GM19238 (cell line): ENCODE measurements around the gene PRR16.
A peak's percentile ranks its signal among the peaks of the same experiment; 100 is the strongest.
"Not testable (repeated sequence)": the region's sequence is repeated elsewhere in the genome, so short reads cannot be mapped to it uniquely, and the experiment has no call there.

Experiments
- DNase-seq: peaks from one replicate; pipeline ENCODE4 v3.0.0; 2011; ENCODE audit warnings: low spot score; ENCODE audit not compliant: insufficient read length

Gene PRR16

GRCh38 chr5:120463991-120464626, at the start of gene PRR16:
Gene PRR16 (plus strand): TSS chr5:120464300.
- DNase-seq: no peak

- DNase-seq: no peak
Observed at GRCh38 chr5:120415985-120416384, 48.1 kb upstream of the PRR16 start.

- DNase-seq: no peak
Observed at GRCh38 chr5:120419127-120419526, 45.0 kb upstream of the PRR16 start.

DNA sequence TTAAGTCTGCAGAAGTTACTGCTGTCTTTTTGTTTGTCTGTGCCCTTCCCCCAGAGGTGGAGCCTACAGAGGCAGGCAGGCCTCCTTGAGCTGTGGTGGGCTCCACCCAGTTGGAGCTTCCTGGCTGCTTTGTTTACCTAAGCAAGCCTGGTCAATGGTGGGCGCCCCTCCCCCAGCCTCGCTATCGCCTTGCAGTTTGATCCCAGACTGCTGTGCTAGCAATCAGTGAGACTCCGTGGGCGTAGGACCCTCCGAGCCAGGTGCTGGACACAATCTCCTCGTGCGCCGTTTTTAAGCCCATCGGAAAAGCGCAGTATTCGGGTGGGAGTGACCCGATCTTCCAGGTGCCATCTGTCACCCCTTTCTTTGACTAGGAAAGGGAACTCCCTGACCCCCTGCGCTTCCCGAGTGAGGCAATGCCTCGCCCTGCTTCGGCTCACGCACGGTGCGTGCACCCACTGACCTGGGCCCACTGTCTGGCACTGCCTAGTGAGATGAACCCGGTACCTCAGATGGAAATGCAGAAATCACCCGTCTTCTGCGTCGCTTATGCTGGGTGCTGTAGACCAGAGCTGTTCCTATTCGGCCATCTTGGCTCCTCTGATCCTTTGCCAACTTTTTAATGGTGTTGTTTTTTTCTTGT, 37.3 kb upstream of the PRR16 start:
- DNase-seq: not testable (repeated sequence)

DNA sequence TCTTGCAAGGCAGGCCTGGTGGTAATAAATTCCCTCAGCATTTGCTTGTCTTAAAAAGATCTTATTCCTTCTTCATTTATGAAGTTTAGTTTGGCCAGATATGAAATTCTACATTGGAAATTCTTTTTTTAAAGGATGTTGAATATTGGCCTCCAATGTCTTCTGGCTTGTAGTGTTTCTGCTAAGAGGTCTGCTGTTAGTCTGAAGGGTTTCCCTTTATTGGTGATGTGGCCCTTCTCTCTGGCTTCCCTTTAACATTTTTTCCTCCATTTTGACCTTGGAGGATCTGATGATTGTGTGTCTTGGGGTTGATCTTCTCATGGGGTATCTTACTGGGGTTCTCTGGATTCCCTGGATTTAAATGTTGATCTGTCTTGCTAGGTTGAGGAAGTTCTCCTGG, 33.5 kb upstream of the PRR16 start:
- no peak for DNase-seq

DNA sequence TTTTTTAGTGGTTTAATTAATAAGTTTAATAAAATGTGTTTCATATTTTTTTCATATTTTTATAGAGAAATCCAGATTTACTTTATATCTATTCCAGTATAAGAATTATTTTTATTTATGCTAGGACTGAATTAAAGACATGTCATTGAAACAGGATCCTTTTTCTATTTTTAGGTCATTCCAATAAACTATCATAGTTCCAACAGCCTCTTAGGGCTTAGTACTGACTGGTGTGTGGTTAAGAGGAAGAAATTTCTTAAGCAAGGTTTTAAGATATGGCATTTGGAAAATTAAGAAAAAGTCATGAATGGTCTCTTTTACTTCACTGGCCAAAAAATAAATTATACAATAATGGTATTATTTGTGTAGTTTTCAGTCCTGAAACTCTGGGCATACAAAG, 31.2 kb upstream of the PRR16 start:
- DNase-seq: no peak

GRCh38 chr5:120435129-120435528, 29.0 kb upstream of the PRR16 start:
- DNase-seq: no peak

GRCh38 chr5:120436996-120437395, 27.1 kb upstream of the PRR16 start:
- no peak for DNase-seq

- no peak for DNase-seq
Observed at GRCh38 chr5:120442694-120443093, 21.4 kb upstream of the PRR16 start.

GRCh38 chr5:120443607-120444006, 20.5 kb upstream of the PRR16 start:
- no peak for DNase-seq

- DNase-seq: no peak
Observed at GRCh38 chr5:120446068-120446492, 18.0 kb upstream of the PRR16 start.

DNA sequence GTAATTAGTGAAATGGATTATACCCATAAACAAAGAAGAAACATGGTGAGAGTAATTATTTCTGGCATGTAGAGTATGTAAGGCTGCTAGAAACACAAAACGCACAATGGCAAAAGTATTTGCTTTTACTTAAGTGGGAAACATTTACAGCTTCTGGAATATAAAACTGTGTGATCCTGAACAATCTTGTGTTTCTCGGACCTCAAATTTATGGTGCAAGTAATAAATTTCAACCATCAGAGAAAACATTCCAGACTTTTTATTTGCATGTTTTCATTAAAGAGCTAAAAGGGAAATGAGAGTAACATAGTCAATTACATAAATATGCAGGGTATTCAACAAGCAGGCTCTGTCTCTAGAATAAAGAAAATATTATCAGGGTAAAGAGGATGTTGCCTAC, 17.2 kb upstream of the PRR16 start:
- DNase-seq: no peak

- no peak for DNase-seq
Observed at GRCh38 chr5:120447706-120448239, 16.3 kb upstream of the PRR16 start.

- DNase-seq: no peak
Observed at GRCh38 chr5:120449501-120449900, 14.6 kb upstream of the PRR16 start.

DNA sequence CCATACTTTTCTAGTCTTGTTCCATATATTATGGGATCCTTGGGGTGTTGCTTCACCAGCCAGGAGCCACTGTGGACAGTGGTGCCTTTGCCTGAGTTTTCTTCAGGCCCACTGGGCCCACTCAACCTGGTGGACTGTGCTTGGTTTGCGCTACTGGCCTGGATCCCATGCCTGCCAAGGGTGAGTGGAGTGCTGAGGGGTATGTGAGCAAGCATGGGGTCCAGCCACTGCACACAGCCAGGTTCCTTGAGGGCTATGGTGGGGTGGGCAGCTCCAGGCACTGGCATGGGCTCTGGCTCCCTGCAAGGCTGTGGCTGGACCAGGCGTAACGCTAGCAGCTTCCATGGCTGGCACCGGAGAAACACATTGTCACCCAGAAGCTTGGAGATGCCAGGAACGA, 13.2 kb upstream of the PRR16 start:
- no peak for DNase-seq

DNA sequence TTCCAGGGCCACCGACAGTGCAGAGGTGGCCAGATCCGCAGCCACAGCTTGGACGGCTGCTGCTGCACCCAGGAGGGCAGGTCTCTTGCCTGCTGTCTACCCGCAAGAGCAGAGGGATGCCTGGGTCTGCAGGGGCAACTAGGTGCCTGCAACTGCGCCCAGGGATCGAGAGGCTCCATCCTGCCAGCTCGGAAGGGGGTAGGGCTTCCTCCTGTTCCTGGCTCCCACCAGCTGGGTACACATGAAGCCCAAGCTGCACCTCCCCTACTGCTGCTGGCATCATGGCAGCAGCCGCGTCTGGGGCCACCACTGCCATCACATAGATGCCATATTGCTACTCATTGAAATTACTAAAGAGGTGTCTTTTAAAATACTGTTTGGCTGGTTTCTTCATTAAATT, 12.7 kb upstream of the PRR16 start:
- no peak for DNase-seq

DNA sequence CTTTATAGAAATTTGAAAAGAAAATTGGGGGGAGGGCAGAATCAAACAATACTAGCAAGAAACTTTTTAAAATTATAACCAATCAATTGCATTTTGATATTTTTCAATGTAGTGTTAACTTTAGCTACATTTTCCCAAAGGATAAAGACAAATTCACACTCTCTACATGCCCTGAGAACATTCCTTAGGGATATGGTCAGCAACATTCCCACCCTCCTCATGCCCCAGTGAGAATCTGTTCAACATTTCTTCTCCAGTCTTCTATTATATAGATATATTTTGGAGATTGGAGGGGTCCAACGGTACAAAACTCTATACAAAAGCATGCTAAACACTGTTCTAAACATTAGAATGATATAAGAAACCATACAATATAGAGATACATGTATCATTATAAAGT, 11.6 kb upstream of the PRR16 start:
- DNase-seq: no peak

- no peak for DNase-seq
Observed at GRCh38 chr5:120454094-120454798, 9.9 kb upstream of the PRR16 start.

DNA sequence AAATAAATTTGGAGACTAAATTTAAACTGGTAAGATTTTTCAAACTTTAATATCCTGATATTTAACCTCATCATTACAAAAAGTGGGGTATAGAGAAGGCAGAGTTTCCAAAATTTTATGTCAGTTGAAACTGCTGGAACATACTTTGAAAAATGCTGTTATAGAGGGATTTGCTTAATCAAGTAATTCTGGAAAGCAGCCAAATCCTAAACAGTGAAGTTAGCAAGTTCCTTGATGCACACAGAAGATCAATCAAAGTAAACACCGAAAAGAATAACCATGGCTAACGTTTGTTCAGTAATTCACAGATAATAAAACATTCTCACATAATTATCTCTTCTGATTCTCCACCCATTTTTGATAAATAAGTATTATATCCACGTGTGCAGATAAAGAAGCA, 8.1 kb upstream of the PRR16 start:
- no peak for DNase-seq

- peak; percentile 13 for DNase-seq
Observed at GRCh38 chr5:120457839-120458507, 6.1 kb upstream of the PRR16 start.

- not testable (repeated sequence) for DNase-seq
Observed at GRCh38 chr5:120458508-120458847, 5.6 kb upstream of the PRR16 start.

GRCh38 chr5:120461251-120461650, 2.8 kb upstream of the PRR16 start:
- DNase-seq: no peak
